H7 (cell line): ENCODE measurements around the gene MCC. TPM values are rescaled to one million over a fixed set of nuclear protein-coding genes. Genes with fewer than 3 reads are reported as not detected.

Experiments
- DNase-seq: peaks from one replicate; pipeline ENCODE4 v3.0.0; 2012
- H3K27me3 ChIP-seq: 2 replicates; pipeline ENCODE4 v1.6.0; 2011; ENCODE audit warnings: mild to moderate bottlenecking, low read length; ENCODE audit not compliant: control insufficient read depth, insufficient read depth
- H3K36me3 ChIP-seq: replicated peaks from 2 replicates; pipeline ENCODE4 v1.5.1; 2011; ENCODE audit warnings: low read length; ENCODE audit not compliant: control insufficient read depth, insufficient read depth
- H3K4me3 ChIP-seq: 2 replicates; pipeline ENCODE4 v1.5.1; 2011; ENCODE audit warnings: low read depth, mild to moderate bottlenecking, control low read depth, low read length, moderate library complexity; ENCODE audit not compliant: insufficient read depth
- total RNA-seq: library from RNA; depleted of rRNA; stranded (reverse); fragments of >200 nt; shearing (Covaris generic); gene quantifications from 2 replicates; pipeline ENCODE4 v1.2.3, GENCODE V29; 2014

MCC gene
- total RNA-seq, 1 experiment from 2014 or later: 23.0 TPM

DNA sequence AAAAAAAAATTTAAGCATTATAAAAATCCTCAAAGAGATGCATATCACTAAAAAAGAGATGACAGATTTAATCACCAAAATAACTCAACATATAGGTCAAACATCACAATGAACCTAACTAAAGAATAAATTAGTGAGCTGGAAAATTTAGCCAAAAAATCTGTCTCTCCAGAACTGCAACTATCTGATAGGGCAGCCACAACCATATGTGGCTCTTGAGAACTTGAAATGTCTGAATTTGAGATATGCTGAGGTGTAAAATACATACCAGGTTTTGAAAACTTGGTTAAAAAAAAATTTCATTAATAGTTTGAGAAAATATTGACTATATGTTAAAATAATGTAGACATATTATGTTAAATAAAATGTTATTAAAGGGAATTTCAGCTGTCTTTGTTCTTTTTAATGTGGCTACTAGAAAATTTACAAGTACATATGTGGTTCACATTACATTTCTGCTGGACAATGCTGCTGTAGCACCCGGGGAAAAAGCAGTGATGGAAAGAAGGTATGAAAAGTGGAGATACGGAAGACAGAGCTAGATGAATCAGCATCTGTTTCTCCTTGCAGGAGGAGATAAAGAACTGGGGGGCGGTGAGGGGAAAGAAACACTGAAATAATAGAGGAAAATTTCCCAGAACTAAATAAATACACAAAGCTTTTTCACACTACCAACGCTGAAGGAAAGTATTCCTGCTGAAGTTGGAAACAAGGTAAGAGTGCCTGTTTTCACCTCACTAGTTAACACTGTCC is 445.6 kb downstream of the MCC start:
- Histone ChIP-seq H3K4me3 (no peak overlapping the region), H3K27me3 (no peaks in the 10 kb centered on the region), H3K36me3 (no peaks in the 10 kb centered on the region)
- DNase-seq: no peak

DNA sequence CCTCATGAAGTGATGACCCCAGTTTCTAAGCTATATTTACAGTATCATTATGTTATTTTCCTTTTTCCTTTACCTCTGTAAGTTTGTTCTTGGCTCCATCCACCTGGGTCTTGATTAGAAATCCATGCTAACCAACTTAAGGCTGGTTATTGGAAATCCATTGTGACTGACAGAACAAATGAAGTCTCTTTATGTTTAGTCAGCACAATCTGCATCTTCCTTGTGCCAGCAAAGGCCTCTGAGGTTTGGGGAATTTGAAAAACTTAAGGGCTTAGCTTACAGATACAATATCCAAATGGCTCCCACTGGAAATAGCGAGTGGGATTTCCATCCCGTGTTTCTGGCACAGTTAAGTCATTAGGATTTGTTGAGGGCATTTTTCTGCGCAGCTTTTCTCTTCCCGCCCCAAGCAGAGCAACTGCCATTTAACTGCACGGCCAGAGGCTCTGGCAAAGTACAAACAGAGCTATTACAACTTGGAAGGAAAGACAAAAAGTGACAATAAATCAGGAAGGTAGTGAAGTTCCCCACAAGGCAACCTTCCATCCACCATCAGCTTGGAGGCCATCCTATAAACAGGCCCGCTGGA is 447.5 kb downstream of the MCC start:
- no peak overlapping the region for H3K4me3 ChIP-seq
- H3K27me3 ChIP-seq: no peaks in the 10 kb centered on the region
- H3K36me3 ChIP-seq: no peaks in the 10 kb centered on the region
- no peak for DNase-seq

DNA sequence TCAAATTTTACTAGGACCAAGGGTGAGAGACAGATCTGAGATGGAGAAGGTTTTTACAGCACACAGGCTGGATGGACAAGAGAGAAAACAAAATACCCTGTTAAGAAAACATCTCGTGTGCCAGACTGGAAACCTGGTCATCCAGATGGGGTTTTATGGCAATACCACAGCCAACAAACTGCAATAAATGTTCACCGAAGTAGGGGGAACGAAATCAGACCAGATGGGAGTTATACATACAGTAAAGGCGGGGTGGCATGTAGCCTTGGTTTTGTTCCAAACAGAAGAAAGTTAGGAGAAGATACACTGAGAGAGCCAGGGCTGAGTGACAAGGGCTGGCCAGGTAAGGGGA is 448.3 kb downstream of the MCC start:
- Histone ChIP-seq H3K27me3 (no peaks in the 10 kb centered on the region), H3K36me3 (no peaks in the 10 kb centered on the region), H3K4me3 (no peak overlapping the region)
- no peak for DNase-seq

DNA sequence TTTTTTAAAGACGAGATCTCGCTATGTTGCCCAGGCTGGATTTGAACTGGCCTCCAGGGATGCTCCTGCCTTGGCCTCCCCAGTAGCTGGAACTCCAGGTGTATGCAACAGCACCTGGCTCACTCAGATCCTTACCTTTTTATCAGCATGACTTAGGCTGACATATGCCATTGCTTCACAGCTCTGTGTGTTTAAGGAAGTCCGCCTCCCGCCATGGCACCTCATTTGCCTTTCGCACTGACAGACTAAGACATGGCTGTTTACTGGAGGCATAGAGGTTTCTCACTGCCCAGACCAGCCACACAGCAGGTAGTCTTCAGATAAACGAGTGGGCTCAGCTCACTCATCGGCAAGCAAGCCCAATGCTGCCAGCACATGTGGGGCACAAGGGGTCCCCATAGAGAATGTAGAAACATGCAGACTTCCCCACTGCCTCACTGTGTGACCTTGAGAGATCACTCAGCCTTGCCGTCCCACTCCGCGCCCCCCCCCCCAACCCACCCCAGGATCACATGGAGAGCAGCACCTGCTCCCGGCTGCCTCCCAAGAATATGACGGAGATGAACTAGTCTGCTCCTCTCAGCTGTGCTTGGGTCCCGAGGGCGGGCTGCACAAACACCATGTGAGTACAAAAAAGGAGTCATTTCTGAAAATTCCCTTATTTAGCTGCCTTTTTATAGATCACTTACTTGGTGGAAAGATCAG is 448.9 kb downstream of the MCC start:
- no peaks in the 10 kb centered on the region for H3K36me3 ChIP-seq
- H3K4me3 ChIP-seq: no peak overlapping the region
- no peaks in the 10 kb centered on the region for H3K27me3 ChIP-seq
- no peak for DNase-seq

DNA sequence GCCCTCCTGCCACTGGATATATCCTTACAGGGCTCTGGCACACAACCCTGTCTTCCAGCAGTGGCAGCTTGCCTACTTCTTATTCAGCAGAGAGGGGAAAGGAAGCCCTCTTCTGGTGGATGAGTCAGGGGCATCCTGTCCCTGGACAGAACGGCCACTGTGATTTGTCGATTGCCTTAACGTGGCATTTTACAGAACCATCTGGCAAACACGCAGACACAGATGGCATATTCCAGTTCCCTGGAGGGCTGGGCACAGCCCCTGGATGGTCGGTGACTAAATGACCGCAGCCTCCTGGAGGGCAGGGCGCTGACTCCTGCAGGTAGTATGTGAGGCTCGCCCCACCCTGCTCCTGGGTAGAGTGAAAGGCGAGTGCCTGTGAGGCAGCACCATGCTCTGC is 449.5 kb downstream of the MCC start:
- no peaks in the 10 kb centered on the region for H3K27me3 ChIP-seq
- DNase-seq: peak; percentile 37
- no peaks in the 10 kb centered on the region for H3K36me3 ChIP-seq
- no peak overlapping the region for H3K4me3 ChIP-seq

DNA sequence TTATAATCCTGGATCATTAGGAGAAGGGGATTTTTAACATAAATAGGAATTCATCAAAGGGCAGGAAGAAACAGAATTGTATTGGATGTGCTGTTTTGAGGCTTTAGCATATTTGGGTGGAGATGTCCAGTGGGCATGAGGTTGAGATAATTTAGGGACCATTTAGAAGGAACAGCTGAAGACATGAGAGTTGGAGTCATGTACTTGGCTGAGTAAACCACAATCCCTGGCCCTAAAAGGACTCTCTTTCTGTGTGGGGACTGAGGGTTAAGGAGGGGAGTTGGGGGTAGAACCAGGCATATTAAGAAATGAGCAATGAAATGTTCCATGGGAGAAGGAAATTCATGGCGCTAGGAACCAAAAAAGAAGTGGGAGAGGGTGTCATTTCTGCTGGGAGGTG is 450.1 kb downstream of the MCC start:
- H3K36me3 ChIP-seq: no peaks in the 10 kb centered on the region
- H3K27me3 ChIP-seq: no peaks in the 10 kb centered on the region

DNA sequence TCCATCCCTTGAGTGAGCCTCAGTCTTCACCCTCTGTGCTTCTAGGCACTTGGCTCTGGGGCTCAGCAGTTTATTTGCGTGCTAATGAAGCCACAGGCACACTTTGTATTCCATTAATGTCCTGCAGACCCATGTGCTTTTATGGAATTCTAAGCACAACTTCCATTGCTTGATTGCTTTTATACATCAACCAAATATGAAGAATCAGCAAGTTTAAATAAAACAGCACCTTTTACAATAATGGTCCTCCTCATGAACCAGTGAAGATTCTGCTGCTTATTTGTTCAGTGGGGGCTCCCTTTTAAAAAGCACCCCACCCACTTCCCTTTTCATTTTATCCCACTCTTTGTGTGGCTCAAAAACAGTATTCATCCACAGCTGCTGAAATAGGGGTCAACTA is 451.4 kb downstream of the MCC start:
- no peak overlapping the region for H3K4me3 ChIP-seq
- H3K27me3 ChIP-seq: no peaks in the 10 kb centered on the region
- H3K36me3 ChIP-seq: no peaks in the 10 kb centered on the region
- peak; percentile 23 for DNase-seq

More for the DNA sequence above, 450.1 kb downstream of the MCC start:
- no peak overlapping the region for H3K4me3 ChIP-seq
- DNase-seq: no peak

DNA sequence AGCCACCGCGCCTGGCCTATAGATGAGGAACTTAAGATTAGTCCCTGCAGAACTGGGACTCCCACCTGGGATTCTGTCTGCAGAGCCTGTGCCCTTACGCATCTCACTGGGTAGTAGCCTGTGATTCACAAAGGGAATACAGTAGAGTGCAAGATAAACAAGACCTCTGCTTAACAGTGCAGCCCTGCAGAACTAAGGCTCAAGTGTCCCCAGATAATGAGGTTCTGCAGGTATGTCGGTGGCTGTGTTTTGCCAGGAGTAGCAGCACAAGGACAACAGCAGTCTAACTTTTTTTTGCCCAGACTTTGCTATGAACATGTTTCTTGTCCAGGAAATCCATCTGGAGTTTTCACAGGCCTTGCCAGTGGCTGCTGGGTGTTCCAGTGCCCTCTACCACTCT is 451.9 kb downstream of the MCC start:
- no peak for DNase-seq
- no peaks in the 10 kb centered on the region for H3K36me3 ChIP-seq
- no peak overlapping the region for H3K4me3 ChIP-seq
- H3K27me3 ChIP-seq: no peaks in the 10 kb centered on the region

DNA sequence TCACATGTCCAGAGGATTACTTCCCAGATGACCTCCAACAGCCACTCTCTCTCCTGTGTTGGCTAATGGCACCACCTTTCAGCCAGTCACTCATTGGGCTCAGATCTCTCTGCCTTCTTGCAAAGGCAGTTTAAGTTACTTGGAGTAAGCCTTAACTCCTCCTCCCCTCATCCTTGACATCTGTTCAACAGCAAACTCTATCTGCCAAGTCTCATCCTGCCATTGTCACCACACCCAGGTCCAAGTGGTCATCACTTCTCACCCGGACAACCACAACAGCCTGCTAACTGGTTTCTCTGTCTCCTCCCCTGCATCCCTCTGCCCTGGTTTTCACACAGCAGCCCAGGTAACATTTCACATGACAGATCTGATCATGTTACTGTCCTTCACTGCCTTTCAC is 453.2 kb downstream of the MCC start:
- no peaks in the 10 kb centered on the region for H3K36me3 ChIP-seq
- no peak for DNase-seq
- H3K4me3 ChIP-seq: no peak overlapping the region
- no peaks in the 10 kb centered on the region for H3K27me3 ChIP-seq

DNA sequence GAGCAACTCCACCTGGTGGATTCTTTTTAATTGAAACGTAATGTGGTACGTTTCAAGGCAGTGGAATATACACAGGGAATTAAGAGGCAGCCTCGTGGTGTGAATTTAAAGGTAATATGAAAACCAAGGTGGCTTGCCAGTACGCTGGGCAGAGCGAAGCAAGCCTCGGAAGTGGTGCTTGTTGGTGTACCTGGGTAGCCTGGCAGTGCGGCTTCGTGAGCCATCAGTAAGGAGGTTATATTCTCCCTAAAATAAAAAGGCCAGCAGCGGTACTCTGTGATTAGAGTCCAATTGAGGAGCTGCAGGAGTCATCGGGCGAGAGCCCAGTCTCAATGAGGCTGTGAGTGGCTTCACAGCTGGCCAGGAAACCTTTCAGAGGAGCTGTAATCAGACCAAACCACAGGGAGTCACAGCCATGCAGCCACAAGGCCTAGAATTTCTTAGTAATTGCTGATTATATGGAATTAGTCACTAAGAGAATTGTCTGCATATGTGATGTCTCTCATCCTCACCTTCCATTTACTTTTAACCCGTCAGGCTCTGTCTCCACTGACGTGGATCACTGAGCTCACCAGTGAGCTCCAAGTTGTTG is 454.0 kb downstream of the MCC start:
- peak; percentile 54 for DNase-seq
- H3K27me3 ChIP-seq: no peaks in the 10 kb centered on the region
- H3K4me3 ChIP-seq: no peak overlapping the region
- no peaks in the 10 kb centered on the region for H3K36me3 ChIP-seq

DNA sequence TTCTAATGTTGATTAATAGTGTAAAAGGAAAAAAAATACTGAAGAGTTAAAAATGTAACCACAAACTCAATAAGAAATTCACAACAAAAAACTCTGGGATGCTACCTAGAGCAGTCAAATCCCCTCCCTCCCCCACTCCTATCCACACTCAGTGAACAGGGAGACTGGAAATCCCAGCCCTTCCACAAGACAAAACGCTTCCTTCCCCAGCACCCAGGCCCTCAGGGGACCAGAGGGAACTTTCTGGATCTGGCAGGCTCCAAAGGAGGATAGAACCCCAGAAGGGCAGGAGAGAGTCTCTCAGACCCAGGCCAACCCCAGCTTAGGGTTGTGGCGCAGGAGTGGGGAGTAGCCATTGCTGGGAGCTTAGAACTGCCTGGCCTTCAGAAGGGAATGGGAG is 456.7 kb downstream of the MCC start:
- Histone ChIP-seq H3K36me3 (peaks cover 6% of the 10 kb centered on the region), H3K4me3 (no peak overlapping the region), H3K27me3 (no peaks in the 10 kb centered on the region)
- DNase-seq: no peak

DNA sequence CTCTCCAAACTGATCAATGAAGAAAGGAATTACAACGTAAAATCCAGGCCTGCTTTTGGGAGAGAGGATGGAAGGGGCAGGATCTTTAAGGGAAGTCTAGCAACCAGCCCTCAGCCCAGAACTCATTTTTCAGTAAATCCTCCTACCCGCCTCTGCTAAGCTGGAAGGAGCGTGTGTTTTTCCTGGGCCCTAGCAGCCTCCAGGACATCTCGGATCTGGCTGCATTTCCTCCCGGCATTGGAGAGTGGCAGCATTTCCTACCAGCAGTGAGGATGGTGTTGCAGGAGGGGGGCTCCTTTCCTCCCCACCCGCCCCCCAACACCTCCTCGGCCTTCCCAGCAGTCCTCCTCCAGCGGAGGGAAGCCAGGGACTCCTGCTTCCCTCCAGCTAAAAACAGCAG is 457.1 kb downstream of the MCC start:
- H3K36me3 ChIP-seq: peaks cover 6% of the 10 kb centered on the region
- no peak for DNase-seq
- H3K4me3 ChIP-seq: no peak overlapping the region
- H3K27me3 ChIP-seq: no peaks in the 10 kb centered on the region

DNA sequence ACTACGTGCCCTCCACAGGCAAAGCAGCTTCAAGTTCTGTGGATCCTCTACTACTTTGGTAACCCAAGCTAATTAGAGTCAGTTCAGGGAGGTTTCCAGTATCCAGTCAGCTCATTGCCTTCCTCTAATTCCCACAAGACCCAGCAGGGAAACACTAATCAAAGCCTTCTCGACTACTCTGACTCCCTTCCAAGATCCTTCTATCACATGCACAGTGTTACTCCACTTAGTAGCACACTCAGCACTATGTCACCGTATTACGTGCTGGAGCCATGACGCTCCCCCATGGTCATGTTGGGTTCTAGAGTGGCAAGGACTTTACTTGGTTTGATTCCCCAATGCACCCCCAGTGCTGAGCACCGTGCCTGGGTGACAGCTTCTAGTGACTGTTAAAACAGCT is 458.6 kb downstream of the MCC start:
- H3K27me3 ChIP-seq: no peaks in the 10 kb centered on the region

DNA sequence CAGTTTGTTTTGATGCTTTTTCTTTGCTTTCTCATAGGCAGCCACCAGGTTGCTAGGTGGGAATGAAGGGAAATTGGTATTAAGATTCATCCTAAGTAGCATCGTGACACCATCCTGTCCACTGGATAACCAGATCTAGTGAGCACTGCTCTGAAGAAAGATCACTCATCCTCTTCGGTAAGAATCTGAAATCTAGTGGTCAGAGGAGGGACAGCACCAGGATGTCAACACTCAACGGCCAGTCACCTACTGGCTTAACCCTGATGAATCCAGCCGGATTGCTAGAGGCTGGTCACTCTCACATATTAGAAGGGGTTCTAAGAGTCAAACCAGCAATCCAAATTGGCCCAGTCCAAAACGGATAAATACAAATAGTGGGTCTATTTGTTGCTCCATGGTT is 460.8 kb downstream of the MCC start:
- Histone ChIP-seq H3K4me3 (no peak overlapping the region), H3K27me3 (no peaks in the 10 kb centered on the region), H3K36me3 (peaks cover 6% of the 10 kb centered on the region)
- no peak for DNase-seq

More for the DNA sequence above, 458.6 kb downstream of the MCC start:
- H3K36me3 ChIP-seq: peaks cover 6% of the 10 kb centered on the region
- H3K4me3 ChIP-seq: no peak overlapping the region
- DNase-seq: no peak

DNA sequence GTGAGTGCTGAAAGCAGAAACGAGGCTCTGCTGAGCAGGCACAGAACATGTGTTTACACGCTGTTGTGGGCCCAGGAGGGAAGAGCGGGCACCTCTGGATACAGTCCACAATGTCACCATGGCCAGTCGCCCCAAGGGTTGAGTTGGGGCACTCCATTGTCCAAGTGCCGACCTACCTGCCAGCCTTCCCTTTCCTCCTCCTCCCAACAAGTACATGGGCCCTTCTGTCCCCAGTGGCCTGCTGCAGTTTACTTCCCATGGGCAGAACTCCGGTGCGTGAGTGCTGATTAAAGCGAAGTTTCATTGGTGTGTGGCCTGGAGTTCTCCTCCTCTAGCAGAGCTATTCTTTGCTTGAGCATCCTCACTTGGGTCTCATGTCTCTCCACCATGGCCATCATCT is 461.2 kb downstream of the MCC start:
- Histone ChIP-seq H3K36me3 (peaks cover 6% of the 10 kb centered on the region), H3K4me3 (no peak overlapping the region), H3K27me3 (no peaks in the 10 kb centered on the region)
- DNase-seq: no peak
